Fibroblast of skin of right quadriceps (primary cell): ENCODE data around the gene RPP40.
"Not testable (repeated sequence)": the region's sequence is repeated elsewhere in the genome, so short reads cannot be mapped to it uniquely, and the experiment has no call there.

Source experiments
- DNase-seq: peaks from one replicate; pipeline ENCODE4 v3.0.0-alpha.2; 2013

The RPP40 gene

GRCh38 chr6:5014072-5014561 is 10.3 kb upstream of the RPP40 start:
- no peak for DNase-seq

GRCh38 chr6:5012519-5012918 is 8.7 kb upstream of the RPP40 start:
- DNase-seq, result peak; percentile 86

GRCh38 chr6:5011346-5011745 is 7.5 kb upstream of the RPP40 start:
- DNase-seq, result no peak

- no peak for DNase-seq
Observed at GRCh38 chr6:5007531-5007930, 3.7 kb upstream of the RPP40 start.

- DNase-seq, result no peak
Observed at GRCh38 chr6:5006222-5006621, 2.4 kb upstream of the RPP40 start.

- DNase-seq, result not testable (repeated sequence)
Observed at GRCh38 chr6:5005038-5005433, 1.2 kb upstream of the RPP40 start.

GRCh38 chr6:5004373-5005037 is 668 bp upstream of the RPP40 start:
- no peak for DNase-seq

- no peak for DNase-seq
Observed at GRCh38 chr6:4999586-4999985, 4.3 kb downstream of the RPP40 start.

- DNase-seq, result no peak
Observed at GRCh38 chr6:4997862-4998261, 6.0 kb downstream of the RPP40 start.

- DNase-seq, result no peak
Observed at GRCh38 chr6:4994741-4995140, 9.1 kb downstream of the RPP40 start.

- no peak for DNase-seq
Observed at GRCh38 chr6:4987432-4987831, 16.4 kb downstream of the RPP40 start.

- DNase-seq, result no peak
Observed at GRCh38 chr6:4986999-4987398, 16.8 kb downstream of the RPP40 start.

- DNase-seq, result no peak
Observed at GRCh38 chr6:4983322-4983721, 20.5 kb downstream of the RPP40 start.

GRCh38 chr6:4981761-4982160 is 22.1 kb downstream of the RPP40 start:
- no peak for DNase-seq

GRCh38 chr6:4979426-4979825 is 24.4 kb downstream of the RPP40 start:
- DNase-seq, result no peak

GRCh38 chr6:4977468-4977867 is 26.4 kb downstream of the RPP40 start:
- no peak for DNase-seq

- no peak for DNase-seq
Observed at GRCh38 chr6:4975506-4975905, 28.3 kb downstream of the RPP40 start.

- no peak for DNase-seq
Observed at GRCh38 chr6:4974962-4975361, 28.9 kb downstream of the RPP40 start.

- DNase-seq, result peak; percentile 44
Observed at GRCh38 chr6:4973982-4974745, 29.7 kb downstream of the RPP40 start.

- DNase-seq, result no peak
Observed at GRCh38 chr6:4973415-4973814, 30.4 kb downstream of the RPP40 start.

GRCh38 chr6:4972438-4972837 is 31.4 kb downstream of the RPP40 start:
- DNase-seq, result no peak

GRCh38 chr6:4971851-4972250 is 32.0 kb downstream of the RPP40 start:
- no peak for DNase-seq

- DNase-seq, result no peak
Observed at GRCh38 chr6:4970739-4971395, 33.0 kb downstream of the RPP40 start.
